GM12891 (cell line): ENCODE data around the gene TMX2.

Experiments
- PAX5 ChIP-seq: IDR thresholded peaks from 2 replicates; pipeline ENCODE4 v1.6.1; 2011; ENCODE audit warnings: low read length, moderate library complexity, mild to moderate bottlenecking; ENCODE audit not compliant: insufficient read depth, severe bottlenecking
- POLR2A ChIP-seq: IDR thresholded peaks from 2 replicates; pipeline ENCODE4 v1.6.1; 2011; ENCODE audit warnings: low read depth, low read length, control low read depth
- POLR2AphosphoS5 ChIP-seq: IDR thresholded peaks from 2 replicates; pipeline ENCODE4 v1.6.1; 2011; ENCODE audit warnings: low read depth, low read length, control low read depth
- POU2F2 ChIP-seq: IDR thresholded peaks from 2 replicates; pipeline ENCODE4 v1.6.1; 2011; ENCODE audit warnings: low read depth, mild to moderate bottlenecking, control low read depth, low read length, moderate library complexity

DNA sequence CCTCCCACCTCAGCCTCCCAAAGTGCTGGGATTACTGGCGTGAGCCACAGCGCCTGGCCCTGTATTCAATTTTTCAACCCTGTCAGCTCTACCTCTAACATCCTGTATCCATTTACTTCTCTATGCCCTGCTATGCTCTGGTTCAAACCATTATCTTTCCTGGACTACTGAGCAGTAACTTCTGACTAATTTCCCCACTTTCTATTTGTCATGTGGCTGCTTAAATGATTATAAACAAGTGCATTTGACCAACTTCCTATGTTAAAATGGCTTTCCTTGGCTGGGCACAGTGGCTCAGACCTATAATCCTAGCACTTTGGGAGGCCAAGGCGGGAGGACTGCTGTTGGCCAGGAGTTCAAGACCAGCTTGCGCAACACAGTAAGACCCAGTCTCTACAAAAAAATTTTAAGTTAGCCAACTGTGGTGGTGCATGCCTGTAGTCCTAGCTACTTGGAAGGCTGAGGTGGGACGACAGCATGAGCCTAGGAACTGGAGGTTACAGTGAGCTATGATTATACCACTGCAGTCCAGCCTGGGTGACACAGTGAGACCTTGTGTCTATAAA lies 2.5 kb upstream of the TMX2 start:
- TF ChIP-seq POLR2AphosphoS5: no peak
- no peak for TF ChIP-seq POLR2A
- no peak for TF ChIP-seq PAX5
- TF ChIP-seq POU2F2: no peak
